Fibroblast of skin of left biceps (primary cell): ENCODE results near the gene PDE4D.

Source experiments
- DNase-seq, 2 experiments: peaks; one replicate each; pipeline ENCODE4 v3.0.0-alpha.2; 2013; ENCODE audit warnings: low read depth in 2 of 2

The PDE4D gene

GRCh38 chr5:59838989-59839388 is 54.5 kb downstream of the PDE4D start:
- no peak for DNase-seq

GRCh38 chr5:59838067-59838466 is 55.5 kb downstream of the PDE4D start:
- no peak for DNase-seq

- no peak for DNase-seq
Measured at GRCh38 chr5:59837071-59837470, 56.5 kb downstream of the PDE4D start.

GRCh38 chr5:59835800-59836199 is 57.7 kb downstream of the PDE4D start:
- no peak for DNase-seq

- no peak for DNase-seq
Measured at GRCh38 chr5:59833448-59833847, 60.1 kb downstream of the PDE4D start.

GRCh38 chr5:59832577-59833301 is 60.8 kb downstream of the PDE4D start:
- no peak for DNase-seq

GRCh38 chr5:59831326-59832010 is 62.1 kb downstream of the PDE4D start:
- no peak for DNase-seq

GRCh38 chr5:59830536-59831200 is 62.9 kb downstream of the PDE4D start:
- DNase-seq: no peak

- no peak for DNase-seq
Measured at GRCh38 chr5:59829922-59830321, 63.6 kb downstream of the PDE4D start.

GRCh38 chr5:59829386-59829785 is 64.1 kb downstream of the PDE4D start:
- DNase-seq: peak; percentile 72 to 75

- DNase-seq: no peak
Measured at GRCh38 chr5:59828623-59829022, 64.9 kb downstream of the PDE4D start.

- no peak for DNase-seq
Measured at GRCh38 chr5:59826996-59827395, 66.5 kb downstream of the PDE4D start.

- DNase-seq: no peak
Measured at GRCh38 chr5:59823420-59823819, 70.1 kb downstream of the PDE4D start.

GRCh38 chr5:59819806-59820205 is 73.7 kb downstream of the PDE4D start:
- no peak for DNase-seq

- no peak for DNase-seq
Measured at GRCh38 chr5:59817536-59817935, 76.0 kb downstream of the PDE4D start.

GRCh38 chr5:59816654-59817300 is 76.7 kb downstream of the PDE4D start:
- DNase-seq: no peak

GRCh38 chr5:59814537-59814872 is 79.0 kb downstream of the PDE4D start:
- DNase-seq: no peak

- DNase-seq: peak in 1 of 2 experiments; percentile 31
Measured at GRCh38 chr5:59813761-59814536, 79.6 kb downstream of the PDE4D start.

- no peak for DNase-seq
Measured at GRCh38 chr5:59810041-59810440, 83.5 kb downstream of the PDE4D start.

- no peak for DNase-seq
Measured at GRCh38 chr5:59807806-59808205, 85.7 kb downstream of the PDE4D start.

- DNase-seq: no peak
Measured at GRCh38 chr5:59800347-59800893, 93.1 kb downstream of the PDE4D start.
